HG03097 (cell line): Measurements from ENCODE around the gene JSRP1.

Experiments
- ATAC-seq: cut with Tn5 transposase; IDR thresholded peaks from one replicate; pipeline ENCODE4 v1.9.1; 2021; ENCODE audit not compliant: unreplicated experiment, low FRiP score

The JSRP1 gene

DNA sequence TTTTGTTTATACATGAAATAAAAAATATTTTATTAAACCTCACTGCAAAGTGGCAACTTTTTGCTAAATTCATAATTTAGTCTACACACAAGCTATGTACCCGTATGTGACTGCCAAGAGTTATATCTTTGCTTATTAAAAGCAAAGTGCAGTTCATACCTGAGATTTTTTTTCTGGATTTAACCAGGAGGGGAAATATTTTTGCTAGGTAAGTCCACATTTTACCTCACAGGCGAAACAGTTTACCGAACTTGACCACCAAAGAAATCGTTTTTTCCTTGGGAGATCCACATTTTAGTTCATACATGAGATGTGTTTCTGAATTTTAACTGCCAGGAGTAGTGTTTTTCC is 12.2 kb upstream of the JSRP1 start:
- no peak for ATAC-seq

DNA sequence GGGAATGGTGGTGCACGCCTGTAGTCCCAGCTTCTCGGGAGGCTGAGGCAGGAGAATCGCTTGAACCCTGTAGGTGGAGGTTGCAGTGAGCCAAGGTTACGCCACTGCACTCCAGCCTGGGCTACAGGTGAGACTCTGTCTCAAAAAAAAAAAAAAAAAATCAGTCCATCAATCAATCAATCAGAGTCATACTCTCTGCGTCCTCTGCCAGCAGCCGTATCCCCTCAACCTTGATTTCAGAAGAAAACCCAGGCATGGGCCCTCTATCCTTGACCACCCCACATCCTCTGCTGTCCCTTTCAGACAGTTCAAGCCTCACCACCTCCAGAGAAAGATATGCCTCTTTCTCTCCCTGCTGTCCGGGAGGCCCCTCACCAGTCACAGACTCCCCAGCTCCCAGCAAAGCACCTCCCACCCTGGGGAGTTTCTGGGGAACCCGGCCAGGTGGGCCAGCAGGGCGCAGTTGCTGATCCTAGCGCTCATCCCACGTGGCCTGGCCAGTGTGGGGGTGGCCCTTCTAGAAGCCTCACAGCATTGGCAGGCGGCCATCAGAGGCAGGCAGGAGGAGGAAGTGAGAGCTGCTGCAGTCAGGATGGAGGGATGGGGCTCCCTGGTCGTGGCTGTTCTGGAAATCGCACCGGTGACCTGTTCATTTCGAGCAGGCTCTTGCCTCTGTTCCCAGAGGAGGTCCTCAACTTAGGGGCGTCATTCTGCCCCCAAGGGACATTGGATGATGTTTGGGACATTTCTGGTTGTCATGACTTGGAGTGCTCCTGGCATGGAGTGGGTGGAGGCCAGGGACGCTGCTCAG is 10.2 kb upstream of the JSRP1 start:
- ATAC-seq: no peak

DNA sequence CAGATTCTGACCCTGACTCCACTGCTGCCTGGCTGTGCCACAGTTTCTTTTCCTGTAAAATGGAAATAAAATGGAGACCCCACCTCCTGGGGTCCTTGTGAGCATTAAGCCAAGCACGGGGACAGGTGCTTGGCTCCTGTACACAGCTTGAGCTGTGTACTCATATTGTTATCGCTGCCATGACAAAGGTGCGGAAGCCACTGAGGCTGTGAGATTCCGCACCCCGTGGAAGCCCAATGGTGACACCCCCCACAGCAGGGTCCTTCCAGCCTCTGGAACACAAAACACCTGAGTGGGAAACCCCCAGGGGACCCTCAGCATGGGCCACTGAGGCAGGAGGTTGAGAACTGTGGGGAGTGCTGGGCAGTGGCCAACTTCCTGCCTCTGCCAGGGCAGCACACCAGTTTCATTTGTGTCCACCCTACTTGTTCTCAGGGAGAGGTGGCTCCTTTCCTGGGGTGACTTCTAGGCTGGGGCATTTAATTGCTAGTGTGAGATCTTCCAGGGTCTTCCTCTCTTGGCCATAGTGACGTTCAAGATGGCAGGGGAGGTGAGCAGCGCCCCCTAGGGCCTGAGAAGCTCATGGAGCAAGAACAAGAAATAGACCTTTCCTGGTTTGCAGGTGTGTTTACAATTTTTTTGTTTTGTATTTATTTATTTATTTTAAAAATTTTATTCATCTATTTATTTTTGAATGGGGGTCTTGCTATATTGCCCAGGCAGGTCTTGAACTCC is 5.4 kb upstream of the JSRP1 start:
- ATAC-seq: no peak

DNA sequence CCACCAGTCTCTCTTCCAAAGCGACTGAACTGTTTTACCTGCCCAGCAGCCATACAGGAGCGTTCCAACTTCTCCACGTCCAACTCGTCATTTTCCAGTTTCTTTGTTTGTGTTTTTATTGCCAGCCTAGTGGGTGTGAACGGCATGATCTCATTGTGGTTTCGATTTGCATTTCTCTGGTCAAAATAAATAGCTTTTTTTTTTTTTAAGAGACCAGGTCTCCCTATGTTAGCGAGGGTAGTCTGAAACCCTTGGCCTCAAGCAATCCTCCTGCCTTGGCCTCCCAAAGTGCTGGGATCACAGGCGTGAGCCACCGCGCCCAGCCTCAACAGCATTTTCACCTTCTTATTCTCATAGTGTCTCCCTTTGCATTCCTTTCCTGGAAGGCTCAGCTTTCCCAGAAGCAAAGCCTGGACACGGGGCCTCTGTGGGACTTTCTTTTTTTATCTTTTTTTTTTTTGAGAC is 4.2 kb upstream of the JSRP1 start:
- no peak for ATAC-seq

DNA sequence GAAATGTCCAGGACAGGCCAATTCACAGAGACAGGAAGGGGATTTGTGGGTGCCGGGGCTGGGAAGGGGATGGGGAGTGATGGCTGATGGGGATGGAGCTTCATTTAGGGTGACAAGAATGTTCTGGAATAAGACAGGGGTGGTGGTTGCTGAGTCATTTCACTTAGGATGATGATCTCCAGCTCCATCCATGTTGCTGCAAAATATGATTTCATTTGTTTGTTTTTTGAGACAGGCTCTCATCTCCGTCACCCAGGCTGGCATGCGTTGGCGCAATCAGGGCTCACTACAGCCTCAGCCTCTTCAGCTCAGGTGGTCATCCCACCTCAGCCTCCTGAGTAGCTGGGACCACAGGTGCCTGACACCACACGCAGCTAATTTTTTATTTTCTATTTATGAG is 3.1 kb upstream of the JSRP1 start:
- no peak for ATAC-seq

DNA sequence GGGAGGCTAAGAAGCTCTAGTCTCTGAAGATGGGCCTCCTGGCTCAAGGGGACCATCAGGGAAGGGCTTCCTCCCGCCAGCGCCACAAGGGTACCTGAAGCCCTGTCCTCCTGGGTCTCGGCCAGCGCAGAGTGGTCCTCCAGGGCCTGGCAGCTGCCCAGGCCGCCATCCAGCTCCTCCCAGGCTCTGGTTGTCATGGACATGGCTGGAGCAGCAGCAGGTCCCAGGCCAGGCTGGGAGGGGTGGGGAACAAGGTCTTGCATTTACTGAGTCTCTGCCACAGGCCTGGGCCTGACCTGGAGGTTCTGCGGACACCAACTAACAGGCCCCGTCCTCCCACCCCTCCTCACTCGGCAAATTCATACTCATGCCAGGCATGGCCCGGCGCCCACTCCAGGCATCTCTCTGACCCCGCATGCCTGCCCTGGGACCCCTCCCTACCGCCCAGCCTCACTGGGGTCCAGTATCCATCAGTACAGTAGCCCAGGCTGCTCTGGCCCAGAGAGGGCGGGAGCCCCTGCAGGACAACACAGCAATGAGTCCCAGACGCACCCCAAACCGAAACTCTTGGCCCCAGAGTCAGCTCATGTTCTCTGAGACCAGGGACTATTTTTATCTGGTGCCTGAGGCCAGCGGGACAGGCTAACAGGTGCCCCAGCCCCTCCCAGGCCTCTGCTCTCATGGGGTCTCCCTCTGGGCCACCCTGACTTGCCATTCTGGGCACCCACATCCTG is 938 bp downstream of the JSRP1 start:
- no peak for ATAC-seq

DNA sequence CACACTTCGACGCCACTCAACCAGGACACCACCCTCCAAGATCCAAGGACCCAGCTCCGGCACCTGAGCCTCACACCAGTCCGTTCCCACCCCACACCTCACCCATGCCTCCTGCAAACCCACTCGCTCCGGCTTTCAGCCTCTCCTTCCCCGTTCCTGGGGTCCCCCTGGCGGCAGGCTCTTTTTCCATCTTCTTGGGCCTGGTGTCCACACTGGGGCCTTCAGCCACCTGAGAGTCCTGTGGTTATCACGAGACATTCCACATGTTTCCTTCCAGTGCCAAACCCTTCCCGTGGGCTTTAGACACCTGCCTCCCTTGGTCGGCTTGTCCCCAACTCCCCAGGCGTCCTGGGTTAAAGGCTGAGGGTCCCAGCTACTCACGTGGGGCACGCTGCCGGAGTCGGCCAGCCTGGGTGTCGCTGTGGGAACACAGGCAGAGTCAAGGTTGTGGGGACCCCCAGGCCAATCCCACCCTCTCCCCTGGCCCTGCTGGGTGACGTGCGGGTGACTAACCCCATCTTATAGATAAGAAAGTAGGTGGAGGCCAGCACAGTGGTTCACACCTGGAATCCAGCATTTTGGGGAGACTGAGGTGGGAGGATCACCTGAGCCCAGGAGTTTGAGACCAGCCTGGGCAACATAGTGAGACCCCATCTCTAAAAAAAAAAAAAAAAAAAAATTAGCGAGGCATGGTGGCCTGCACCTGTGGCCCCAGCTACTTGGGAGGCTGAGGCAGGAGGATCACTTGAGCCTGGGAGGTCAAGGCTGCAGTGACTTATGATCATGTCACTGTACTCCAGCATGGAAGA is 1.9 kb downstream of the JSRP1 start:
- ATAC-seq: no peak

DNA sequence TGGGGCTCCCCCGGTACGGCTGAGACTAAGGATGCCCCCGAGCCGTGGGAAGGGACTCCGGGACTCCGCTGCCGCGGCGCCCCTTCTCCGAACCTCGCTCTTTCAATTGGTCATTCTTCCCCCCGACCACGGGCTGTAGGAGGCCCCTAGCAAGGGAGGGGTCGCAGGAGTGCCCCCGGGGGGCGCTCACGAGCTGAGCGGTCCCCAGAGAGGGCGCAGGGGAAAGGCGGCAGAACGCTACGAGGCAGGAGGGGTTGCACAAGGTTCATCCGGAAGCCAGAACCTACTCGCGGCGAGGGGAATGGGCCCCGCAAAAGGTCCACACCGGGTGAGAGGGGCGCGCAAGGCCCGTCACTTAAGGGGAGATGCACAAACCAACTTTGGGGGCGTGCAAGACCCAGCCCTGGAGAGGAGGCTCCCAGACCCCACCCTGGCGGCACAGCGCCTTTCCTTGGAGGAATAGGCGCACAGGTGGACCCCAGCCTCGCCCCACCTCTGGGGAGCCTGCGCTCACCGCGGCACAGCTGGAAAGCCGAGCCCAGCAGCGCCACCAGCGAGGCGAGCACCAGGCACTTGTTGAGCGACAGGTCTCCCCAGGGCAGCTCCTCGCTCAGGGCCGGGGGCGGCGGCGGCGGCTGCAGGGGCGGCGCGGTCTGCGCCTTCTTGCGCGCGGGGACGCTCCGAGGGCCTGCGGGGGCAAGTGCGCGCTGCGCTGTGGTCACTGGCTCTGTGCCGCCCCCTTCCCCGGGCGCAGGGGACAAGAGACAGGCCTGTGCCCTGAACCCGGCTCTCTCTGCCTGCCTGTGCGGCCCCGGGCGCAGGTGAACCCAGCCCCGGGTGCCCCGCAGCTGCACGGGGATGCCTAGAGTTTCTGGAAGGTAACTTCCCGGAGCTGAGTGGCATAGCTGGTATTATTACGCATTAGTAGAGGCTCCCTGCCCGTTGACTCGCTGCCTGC is 2.8 kb downstream of the JSRP1 start:
- ATAC-seq: no peak

DNA sequence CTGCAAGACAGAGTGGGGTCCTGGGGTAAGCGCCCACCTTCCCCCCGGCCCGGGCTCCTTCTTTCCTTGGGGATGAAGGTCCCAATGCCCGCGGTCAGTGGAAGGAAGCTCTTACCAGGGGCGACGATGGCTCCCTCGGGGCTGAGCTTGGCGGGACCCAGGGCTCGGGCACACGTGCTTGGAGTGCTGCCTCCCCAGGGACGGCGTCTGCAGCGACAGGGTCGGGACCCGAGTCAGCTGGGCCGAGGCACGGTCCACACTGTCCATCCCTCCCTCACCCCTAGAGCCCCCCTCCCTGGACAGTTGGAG is 3.5 kb downstream of the JSRP1 start:
- ATAC-seq: no peak

DNA sequence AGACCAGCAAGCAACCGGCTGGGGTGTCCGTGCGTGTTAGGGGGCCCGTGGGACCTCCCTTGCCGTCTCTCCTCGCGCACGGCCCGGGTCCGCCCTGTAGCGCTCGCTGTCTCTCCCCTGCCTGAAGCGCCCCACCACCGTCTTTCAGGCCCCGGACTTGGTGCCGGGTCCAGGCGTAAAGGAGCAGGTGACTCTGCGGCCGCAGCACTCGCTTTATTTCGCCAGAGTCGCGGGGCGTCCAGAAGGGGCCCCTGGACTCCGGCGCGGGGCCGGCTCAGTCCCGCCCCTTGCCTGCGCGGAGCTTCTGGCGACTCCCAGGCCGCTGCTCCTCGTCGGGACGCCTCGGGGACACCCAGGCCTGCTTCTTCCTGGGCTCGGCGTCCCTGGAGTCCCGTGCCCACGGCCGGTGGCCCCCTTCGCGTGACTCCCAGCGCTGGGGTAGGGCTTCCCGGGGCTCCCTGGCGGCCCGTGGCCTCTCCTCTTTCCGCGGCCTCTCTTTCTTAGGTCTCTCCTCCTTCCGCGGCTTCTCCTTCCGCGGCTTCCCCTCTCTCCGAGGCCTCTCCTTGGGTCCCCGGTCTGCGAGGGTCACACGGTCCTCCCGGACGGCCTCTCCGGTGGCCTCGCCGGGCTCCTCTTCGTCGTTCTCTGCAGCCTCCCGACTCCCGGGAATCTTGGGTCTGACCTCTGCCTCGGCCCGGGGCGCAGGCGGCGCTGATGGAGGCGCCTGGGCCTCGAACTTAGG is 4.0 kb downstream of the JSRP1 start:
- ATAC-seq: no peak

DNA sequence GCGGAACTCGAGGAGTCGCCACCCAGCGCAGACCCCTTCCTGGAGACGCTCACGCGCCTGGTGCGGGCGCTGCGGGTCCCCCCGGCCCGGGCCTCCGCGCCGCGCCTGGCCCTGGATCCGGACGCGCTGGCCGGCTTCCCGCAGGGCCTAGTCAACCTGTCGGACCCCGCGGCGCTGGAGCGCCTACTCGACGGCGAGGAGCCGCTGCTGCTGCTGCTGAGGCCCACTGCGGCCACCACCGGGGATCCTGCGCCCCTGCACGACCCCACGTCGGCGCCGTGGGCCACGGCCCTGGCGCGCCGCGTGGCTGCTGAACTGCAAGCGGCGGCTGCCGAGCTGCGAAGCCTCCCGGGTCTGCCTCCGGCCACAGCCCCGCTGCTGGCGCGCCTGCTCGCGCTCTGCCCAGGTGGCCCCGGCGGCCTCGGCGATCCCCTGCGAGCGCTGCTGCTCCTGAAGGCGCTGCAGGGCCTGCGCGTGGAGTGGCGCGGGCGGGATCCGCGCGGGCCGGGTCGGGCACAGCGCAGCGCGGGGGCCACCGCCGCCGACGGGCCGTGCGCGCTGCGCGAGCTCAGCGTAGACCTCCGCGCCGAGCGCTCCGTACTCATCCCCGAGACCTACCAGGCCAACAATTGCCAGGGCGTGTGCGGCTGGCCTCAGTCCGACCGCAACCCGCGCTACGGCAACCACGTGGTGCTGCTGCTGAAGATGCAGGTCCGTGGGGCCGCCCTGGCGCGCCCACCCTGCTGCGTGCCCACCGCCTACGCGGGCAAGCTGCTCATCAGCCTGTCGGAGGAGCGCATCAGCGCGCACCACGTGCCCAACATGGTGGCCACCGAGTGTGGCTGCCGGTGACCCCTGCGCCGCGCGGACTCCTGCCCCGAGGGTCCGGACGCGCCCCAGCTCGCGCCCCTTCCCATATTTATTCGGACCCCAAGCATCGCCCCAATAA is 4.8 kb downstream of the JSRP1 start:
- no peak for ATAC-seq

DNA sequence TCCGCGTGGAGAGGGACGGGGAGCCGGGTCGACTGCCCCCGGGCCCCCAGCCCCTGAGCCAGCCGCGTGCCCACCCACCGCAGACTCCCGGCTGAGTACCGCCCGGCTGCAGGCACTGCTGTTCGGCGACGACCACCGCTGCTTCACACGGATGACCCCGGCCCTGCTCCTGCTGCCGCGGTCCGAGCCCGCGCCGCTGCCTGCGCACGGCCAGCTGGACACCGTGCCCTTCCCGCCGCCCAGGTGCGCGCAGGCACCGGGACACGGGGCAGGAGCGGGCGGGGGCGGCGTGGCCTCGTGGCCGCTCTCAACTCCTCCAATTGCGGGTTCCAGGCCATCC is 5.5 kb downstream of the JSRP1 start:
- no peak for ATAC-seq

DNA sequence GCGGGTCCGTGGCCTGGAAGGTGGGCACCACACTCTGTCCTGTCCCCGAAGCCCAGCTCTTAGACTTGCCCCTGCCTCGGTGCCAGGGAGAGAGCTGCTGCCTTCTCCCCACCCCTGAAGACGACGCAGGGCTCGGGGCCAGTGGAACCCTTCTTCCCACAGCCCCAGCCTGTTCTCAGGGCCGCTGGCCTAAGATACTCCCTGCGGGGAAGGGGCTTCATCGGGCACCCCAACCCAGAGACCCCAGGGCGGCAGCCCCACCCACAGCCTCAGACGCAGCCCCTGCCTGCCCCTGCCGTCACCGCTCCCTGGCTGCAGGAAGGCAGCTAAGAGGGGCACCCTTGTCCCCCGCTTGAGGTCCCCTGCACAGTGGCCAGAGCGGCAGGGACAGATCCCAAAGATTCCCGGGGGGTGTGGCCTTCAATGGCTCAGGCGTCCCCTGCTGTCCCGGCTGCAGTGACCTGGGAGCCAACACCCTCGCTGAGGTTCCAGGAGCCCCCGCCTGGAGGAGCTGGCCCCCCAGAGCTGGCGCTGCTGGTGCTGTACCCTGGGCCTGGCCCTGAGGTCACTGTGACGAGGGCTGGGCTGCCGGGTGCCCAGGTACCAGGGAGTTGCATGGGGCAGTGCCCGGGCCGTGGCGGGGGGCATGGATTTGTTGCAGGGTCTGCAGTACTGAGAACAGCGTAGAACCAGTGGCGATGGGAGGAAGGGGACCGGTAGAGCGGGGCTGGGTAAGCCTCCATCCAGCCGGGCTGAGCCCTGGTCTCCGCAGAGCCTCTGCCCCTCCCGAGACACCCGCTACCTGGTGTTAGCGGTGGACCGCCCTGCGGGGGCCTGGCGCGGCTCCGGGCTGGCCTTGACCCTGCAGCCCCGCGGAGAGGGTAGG is 6.1 kb downstream of the JSRP1 start:
- ATAC-seq: no peak

DNA sequence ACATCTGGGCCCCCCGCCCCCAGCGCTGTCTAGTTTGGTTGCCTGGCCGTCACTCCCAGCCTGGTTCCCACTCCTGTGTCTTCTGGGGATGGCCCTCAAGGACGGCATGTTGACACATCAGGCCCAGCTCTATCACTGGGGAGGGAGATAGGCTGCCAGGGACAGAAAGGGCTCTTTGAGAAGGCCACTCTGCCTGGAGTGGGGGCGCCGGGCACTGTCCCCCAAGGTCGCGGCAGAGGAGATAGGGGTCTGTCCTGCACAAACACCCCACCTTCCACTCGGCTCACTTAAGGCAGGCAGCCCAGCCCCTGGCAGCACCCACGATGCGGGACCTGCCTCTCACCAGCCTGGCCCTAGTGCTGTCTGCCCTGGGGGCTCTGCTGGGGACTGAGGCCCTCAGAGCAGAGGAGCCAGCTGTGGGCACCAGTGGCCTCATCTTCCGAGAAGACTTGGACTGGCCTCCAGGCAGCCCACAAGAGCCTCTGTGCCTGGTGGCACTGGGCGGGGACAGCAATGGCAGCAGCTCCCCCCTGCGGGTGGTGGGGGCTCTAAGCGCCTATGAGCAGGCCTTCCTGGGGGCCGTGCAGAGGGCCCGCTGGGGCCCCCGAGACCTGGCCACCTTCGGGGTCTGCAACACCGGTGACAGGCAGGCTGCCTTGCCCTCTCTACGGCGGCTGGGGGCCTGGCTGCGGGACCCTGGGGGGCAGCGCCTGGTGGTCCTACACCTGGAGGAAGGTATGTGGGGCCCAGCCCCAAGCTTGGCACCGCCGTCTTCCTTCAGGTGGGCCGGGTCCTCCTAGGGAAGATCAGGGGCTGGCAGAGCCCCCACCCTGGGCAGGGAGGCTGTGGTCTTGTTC is 7.0 kb downstream of the JSRP1 start, which contains the start of gene AMH:
Gene AMH (plus strand): TSS at position 314 of the 857 bp plus-strand sequence. CDS start 10 bp downstream, at position 324.
- ATAC-seq: no peak

DNA sequence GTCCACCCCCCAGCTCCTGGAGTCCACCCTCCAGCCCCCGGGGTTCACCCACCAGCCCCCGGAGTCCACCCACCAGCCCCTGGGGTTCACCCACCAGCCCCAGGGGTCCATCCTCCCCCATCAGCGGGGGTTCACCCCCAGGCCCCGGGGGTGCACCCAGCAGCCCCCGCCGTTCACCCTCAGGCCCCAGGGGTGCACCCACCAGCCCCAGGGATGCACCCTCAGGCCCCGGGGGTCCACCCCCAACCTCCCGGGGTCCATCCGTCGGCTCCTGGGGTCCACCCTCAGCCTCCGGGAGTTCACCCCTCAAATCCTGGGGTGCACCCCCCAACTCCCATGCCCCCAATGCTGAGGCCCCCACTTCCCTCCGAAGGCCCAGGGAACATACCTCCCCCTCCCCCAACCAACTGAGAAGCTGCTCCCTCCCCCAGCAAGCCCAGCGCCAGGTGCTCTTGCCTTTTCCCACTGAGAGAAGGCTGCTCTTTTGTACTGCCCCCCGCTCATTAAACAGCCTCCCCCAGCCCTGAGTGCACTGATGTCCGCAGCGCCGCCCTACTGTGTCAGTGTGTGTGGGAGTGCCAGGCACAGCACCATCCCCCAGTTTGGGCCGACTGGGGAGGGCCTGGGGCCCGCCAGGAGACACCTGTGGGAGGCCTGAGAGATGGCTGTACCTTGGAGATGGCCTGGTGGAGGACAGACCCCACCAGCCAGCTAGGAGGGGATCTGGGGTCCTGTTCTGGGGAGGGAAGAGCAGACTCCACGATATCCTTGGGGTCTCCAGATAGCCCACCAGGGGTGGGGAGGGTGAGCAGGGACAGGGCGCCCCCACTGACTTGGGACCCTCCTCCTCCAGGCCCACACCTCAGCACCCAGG is 7.8 kb downstream of the JSRP1 start:
- ATAC-seq: no peak
